Fibroblast of lung (primary cell): ENCODE results near the gene GLYR1. TPM values are rescaled to one million over a fixed set of nuclear protein-coding genes. Genes with fewer than 3 reads are reported as not detected.

Experiments used
- DNase-seq, 2 donors: peaks; one replicate each; pipeline versions ENCODE4 v3.0.0 to v3.0.0-alpha.2; 2010; ENCODE audit warnings: low read depth in 2 of 2
- H2AFZ ChIP-seq: 2 replicates; pipeline ENCODE4 v1.5.1; 2012; ENCODE audit warnings: low read length, control low read depth, inconsistent platforms
- H3K27ac ChIP-seq: 2 replicates; pipeline ENCODE4 v1.5.1; 2011; ENCODE audit warnings: low read length, control low read depth; ENCODE audit not compliant: insufficient read depth
- H3K27me3 ChIP-seq: 2 replicates; pipeline ENCODE4 v1.5.1; 2011; ENCODE audit warnings: mild to moderate bottlenecking, low read length; ENCODE audit not compliant: control insufficient read depth, insufficient read depth
- H3K36me3 ChIP-seq: 2 replicates; pipeline ENCODE4 v1.5.1; 2011; ENCODE audit warnings: low read length; ENCODE audit not compliant: control insufficient read depth, insufficient read depth
- H3K4me1 ChIP-seq: 2 replicates; pipeline ENCODE4 v1.5.1; 2011; ENCODE audit warnings: low read length; ENCODE audit not compliant: control insufficient read depth, insufficient read depth; ENCODE audit errors: extremely low read depth
- H3K4me2 ChIP-seq: 2 replicates; pipeline ENCODE4 v1.5.1; 2011; ENCODE audit warnings: low read length, control low read depth; ENCODE audit not compliant: insufficient read depth; ENCODE audit errors: extremely low read depth
- H3K4me3 ChIP-seq, 4 experiments: fragments of 200-600 bp in 1 of 4; sonication (generic) in 1 of 4; replicated peaks in 1 of 4; 2 replicates each; pipeline ENCODE4 v1.5.1; 2011 to 2016; ENCODE audit warnings: low read length in 4 of 4, low read depth in 3 of 4, mild to moderate bottlenecking in 3 of 4, control low read depth in 2 of 4, inconsistent platforms in 1 of 4, mixed read lengths in 1 of 4; ENCODE audit not compliant: insufficient read depth in 1 of 4; ENCODE audit errors: control extremely low read depth in 1 of 4
- H3K79me2 ChIP-seq: 2 replicates; pipeline ENCODE4 v1.5.1; 2012; ENCODE audit warnings: mild to moderate bottlenecking, low read length, inconsistent platforms; ENCODE audit not compliant: control insufficient read depth, insufficient read depth
- H3K9ac ChIP-seq: 2 replicates; pipeline ENCODE4 v1.5.1; 2011; ENCODE audit warnings: mild to moderate bottlenecking, low read length, control low read depth; ENCODE audit not compliant: insufficient read depth
- H3K9me3 ChIP-seq: 2 replicates; pipeline ENCODE4 v1.5.1; 2012; ENCODE audit warnings: low read depth, low read length; ENCODE audit not compliant: control insufficient read depth, insufficient read depth
- H4K20me1 ChIP-seq: 2 replicates; pipeline ENCODE4 v1.5.1; 2011; ENCODE audit warnings: low read length; ENCODE audit not compliant: control insufficient read depth, insufficient read depth; ENCODE audit errors: extremely low read depth
- EZH2 ChIP-seq: IDR thresholded peaks from 2 replicates; pipeline ENCODE4 v1.5.1; 2012; ENCODE audit warnings: low read length, control low read depth, mild to moderate bottlenecking; ENCODE audit errors: missing control alignments
- polyA plus RNA-seq, 2 donors: library from polyadenylated mRNA; depleted of rRNA in 1 of 2; stranded (reverse) in 1 of 2; unstranded in 1 of 2; fragments of >200 nt; gene quantifications; 2 replicates each; pipeline ENCODE4 v1.2.1, GENCODE V29; 2011 to 2012; ENCODE audit warnings: missing spikeins in 1 of 2
- total RNA-seq: library from RNA; depleted of rRNA; stranded (reverse); fragments of >200 nt; gene quantifications from 2 replicates; pipeline ENCODE4 v1.2.1, GENCODE V29; 2014
- TF ChIP-seq, protein P1 (sequence below), 2 donors: IDR thresholded peaks in 1 of 2; conservative IDR thresholded peaks in 1 of 2; 1 replicate in 1 of 2; 2 replicates in 1 of 2; pipeline ENCODE4 v1.5.1; 2011 to 2012; ENCODE audit warnings: low read length in 2 of 2, control low read depth in 1 of 2, inconsistent platforms in 1 of 2, low read depth in 1 of 2, mild to moderate bottlenecking in 1 of 2

Gene GLYR1
- total and polyA plus RNA-seq, 2 donors (not counting 1 experiment from before 2014, with no cell fraction given): 28.6 to 39.6 TPM

DNA sequence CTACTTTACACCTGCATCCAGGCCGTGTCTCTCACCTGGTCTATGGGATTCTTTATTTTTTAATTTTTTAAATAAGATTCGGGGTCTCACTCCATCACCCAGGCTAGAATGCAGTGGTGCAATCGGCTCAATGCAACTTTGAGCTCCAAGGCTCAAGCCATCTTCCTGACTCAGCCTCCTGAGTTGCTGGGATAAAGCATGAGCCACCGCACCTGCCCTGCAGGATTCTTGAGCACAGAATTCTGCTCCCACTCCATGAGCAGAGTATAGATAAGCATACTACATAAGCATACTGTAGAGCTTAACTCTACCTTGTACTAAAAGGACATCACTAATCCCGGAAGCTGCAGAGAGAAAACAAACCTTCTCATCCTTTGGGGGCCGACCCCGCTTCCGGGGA lies 15.5 kb downstream of the GLYR1 start:
- no peak overlapping the region for H3K9ac ChIP-seq
- no peak overlapping the region for H3K4me2 ChIP-seq
- H2AFZ ChIP-seq: no peak overlapping the region
- peaks cover 2% of the 10 kb centered on the region for H3K79me2 ChIP-seq
- H3K27me3 ChIP-seq: no peaks in the 10 kb centered on the region
- TF ChIP-seq, protein P1, sequence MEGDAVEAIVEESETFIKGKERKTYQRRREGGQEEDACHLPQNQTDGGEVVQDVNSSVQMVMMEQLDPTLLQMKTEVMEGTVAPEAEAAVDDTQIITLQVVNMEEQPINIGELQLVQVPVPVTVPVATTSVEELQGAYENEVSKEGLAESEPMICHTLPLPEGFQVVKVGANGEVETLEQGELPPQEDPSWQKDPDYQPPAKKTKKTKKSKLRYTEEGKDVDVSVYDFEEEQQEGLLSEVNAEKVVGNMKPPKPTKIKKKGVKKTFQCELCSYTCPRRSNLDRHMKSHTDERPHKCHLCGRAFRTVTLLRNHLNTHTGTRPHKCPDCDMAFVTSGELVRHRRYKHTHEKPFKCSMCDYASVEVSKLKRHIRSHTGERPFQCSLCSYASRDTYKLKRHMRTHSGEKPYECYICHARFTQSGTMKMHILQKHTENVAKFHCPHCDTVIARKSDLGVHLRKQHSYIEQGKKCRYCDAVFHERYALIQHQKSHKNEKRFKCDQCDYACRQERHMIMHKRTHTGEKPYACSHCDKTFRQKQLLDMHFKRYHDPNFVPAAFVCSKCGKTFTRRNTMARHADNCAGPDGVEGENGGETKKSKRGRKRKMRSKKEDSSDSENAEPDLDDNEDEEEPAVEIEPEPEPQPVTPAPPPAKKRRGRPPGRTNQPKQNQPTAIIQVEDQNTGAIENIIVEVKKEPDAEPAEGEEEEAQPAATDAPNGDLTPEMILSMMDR (conservative IDR thresholded peaks at IDR 0.05 in 1 of 2, IDR thresholded peaks at IDR 0.05 in 1 of 2; ENCODE audit: low read depth in 1 of 2, low read length in 2 of 2): no peak
- no peak for TF ChIP-seq EZH2
- H3K36me3 ChIP-seq: peaks cover 14% of the 10 kb centered on the region
- H3K4me1 ChIP-seq: no peaks in the 10 kb centered on the region
- H4K20me1 ChIP-seq: no peaks in the 10 kb centered on the region
- no peak for DNase-seq
- H3K4me3 ChIP-seq: no peak overlapping the region
- no peak overlapping the region for H3K27ac ChIP-seq
- H3K9me3 ChIP-seq: no peaks in the 10 kb centered on the region

DNA sequence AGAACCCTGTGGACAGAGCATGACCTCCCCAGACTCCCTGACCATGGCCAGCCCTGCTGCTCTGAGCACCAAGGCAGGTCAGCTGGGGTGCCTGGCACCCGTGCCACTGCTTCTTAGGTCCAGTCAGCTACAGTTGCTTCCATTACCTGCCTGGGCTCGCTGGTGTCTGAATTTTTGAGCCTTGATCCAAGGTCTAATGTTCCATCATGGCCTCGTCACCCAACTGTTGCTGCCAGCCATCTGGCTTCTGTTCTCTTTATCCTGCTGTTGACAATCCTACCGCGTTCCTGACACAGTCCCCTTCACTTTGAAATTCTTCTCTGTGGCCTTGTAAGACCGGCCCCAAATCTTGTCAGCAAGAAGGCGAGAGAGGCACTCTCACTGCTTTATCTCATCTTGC lies 16.7 kb downstream of the GLYR1 start:
- TF ChIP-seq EZH2: no peak
- TF ChIP-seq, protein P1 (conservative IDR thresholded peaks at IDR 0.05 in 1 of 2, IDR thresholded peaks at IDR 0.05 in 1 of 2; ENCODE audit: low read depth in 1 of 2, low read length in 2 of 2): no peak
- Histone ChIP-seq H3K79me2 (peaks cover 2% of the 10 kb centered on the region), H2AFZ (no peak overlapping the region), H3K9ac (no peak overlapping the region), H3K4me2 (no peak overlapping the region), H4K20me1 (no peaks in the 10 kb centered on the region), H3K27me3 (no peaks in the 10 kb centered on the region), H3K9me3 (no peaks in the 10 kb centered on the region), H3K4me1 (no peaks in the 10 kb centered on the region), H3K36me3 (peaks cover 16% of the 10 kb centered on the region), H3K4me3 (no peak overlapping the region), H3K27ac (no peak overlapping the region)
- DNase-seq: no peak

DNA sequence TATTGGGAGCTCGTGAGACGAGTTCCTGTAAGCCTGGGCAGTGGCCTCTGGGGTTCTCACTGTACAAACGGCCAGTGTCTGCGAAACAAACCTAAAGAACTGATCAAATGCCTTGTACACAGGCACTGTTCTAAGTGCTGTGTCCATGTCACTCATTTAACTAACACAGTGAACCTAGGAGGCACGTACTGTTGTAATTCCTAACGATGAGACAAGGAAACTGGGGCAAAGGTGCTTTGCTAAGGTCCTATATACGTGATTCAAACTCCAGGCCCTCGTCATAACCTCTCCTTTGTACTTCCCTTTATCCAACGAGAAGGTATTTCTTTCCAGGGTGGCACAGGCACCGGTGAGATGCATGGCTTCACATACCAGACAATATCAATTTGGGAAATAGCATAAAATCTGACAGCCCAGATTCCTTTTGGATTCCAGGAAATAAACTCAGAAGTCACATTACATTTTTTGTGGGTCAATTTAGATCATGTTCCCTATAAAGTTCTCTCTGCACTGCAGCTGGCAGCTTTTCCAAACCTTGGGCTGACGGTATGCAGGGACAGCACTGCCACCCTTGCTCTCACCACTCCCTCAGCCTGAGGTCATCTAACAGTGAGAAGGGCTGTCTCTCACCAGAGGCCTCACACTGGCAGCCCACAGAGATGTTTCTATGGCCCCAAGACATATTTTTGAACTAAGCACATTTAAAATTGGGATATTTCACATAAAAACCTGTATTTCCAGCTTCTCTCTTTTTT lies 18.3 kb downstream of the GLYR1 start:
- DNase-seq: no peak

More for the DNA sequence above, 18.3 kb downstream of the GLYR1 start:
- no peak for TF ChIP-seq EZH2
- TF ChIP-seq, protein P1 (conservative IDR thresholded peaks at IDR 0.05 in 1 of 2, IDR thresholded peaks at IDR 0.05 in 1 of 2; ENCODE audit: low read depth in 1 of 2, low read length in 2 of 2): no peak
- Histone ChIP-seq H3K79me2 (no peaks in the 10 kb centered on the region), H3K27ac (no peak overlapping the region), H3K36me3 (peaks cover 24% of the 10 kb centered on the region), H3K4me2 (no peak overlapping the region), H4K20me1 (no peaks in the 10 kb centered on the region), H3K27me3 (no peaks in the 10 kb centered on the region), H3K4me3 (no peak overlapping the region), H2AFZ (no peak overlapping the region), H3K9me3 (no peaks in the 10 kb centered on the region), H3K4me1 (no peaks in the 10 kb centered on the region), H3K9ac (no peak overlapping the region)
